H9 (cell line): ENCODE measurements around the gene ADI1. TPM values are rescaled to one million over a fixed set of nuclear protein-coding genes. Genes with fewer than 3 reads are reported as not detected.
"Not testable (repeated sequence)": the region's sequence is repeated elsewhere in the genome, so short reads cannot be mapped to it uniquely, and the experiment has no call there.

ENCODE experiments used
- DNase-seq: peaks from one replicate; pipeline ENCODE4 v3.0.0-alpha.2; 2017
- H2AFZ ChIP-seq: one replicate; pipeline ENCODE4 v1.6.1; 2013; ENCODE audit warnings: mild to moderate bottlenecking, low read length, control low read depth, moderate library complexity
- H2AK5ac ChIP-seq: 2 replicates; pipeline ENCODE4 v1.6.1; 2013; ENCODE audit warnings: low read length, control low read depth, mixed read lengths; ENCODE audit not compliant: insufficient read length
- H2BK120ac ChIP-seq: one replicate; pipeline ENCODE4 v1.6.1; 2013; ENCODE audit warnings: low read depth, mild to moderate bottlenecking, low read length, control low read depth, inconsistent platforms; ENCODE audit not compliant: poor library complexity, severe bottlenecking
- H2BK12ac ChIP-seq: 2 replicates; pipeline ENCODE4 v1.6.1; 2013; ENCODE audit warnings: low read length, control low read depth, mixed read lengths, low read depth; ENCODE audit not compliant: insufficient read length
- H2BK15ac ChIP-seq: 2 replicates; pipeline ENCODE4 v1.6.1; 2013; ENCODE audit warnings: low read depth, low read length, control low read depth
- H2BK20ac ChIP-seq: one replicate; pipeline ENCODE4 v1.6.1; 2013; ENCODE audit warnings: low read depth, mild to moderate bottlenecking, low read length, control low read depth, inconsistent platforms; ENCODE audit not compliant: poor library complexity, severe bottlenecking
- H2BK5ac ChIP-seq: 2 replicates; pipeline ENCODE4 v1.6.1; 2013; ENCODE audit warnings: low read length, control low read depth, mixed read lengths; ENCODE audit not compliant: insufficient read length
- H3K14ac ChIP-seq: 2 replicates; pipeline ENCODE4 v1.6.1; 2013; ENCODE audit warnings: low read length, control low read depth; ENCODE audit not compliant: insufficient read depth
- H3K18ac ChIP-seq: 2 replicates; pipeline ENCODE4 v1.6.1; 2013; ENCODE audit warnings: low read depth, mild to moderate bottlenecking, mixed read lengths, low read length, control low read depth; ENCODE audit not compliant: insufficient read length
- H3K23ac ChIP-seq: 2 replicates; pipeline ENCODE4 v1.6.1; 2013; ENCODE audit warnings: low read length, control low read depth, mixed read lengths, low read depth; ENCODE audit not compliant: insufficient read length
- H3K23me2 ChIP-seq: 2 replicates; pipeline ENCODE4 v1.6.1; 2013; ENCODE audit warnings: low read depth, mild to moderate bottlenecking, mixed read lengths, low read length, control low read depth; ENCODE audit not compliant: insufficient read length, poor library complexity, severe bottlenecking
- H3K27ac ChIP-seq: 2 replicates; pipeline ENCODE4 v1.5.1; 2013; ENCODE audit warnings: low read length, control low read depth, mixed read lengths, low read depth; ENCODE audit not compliant: insufficient read length
- H3K27me3 ChIP-seq: 2 replicates; pipeline ENCODE4 v1.6.1; 2013; ENCODE audit warnings: low read length, control low read depth, inconsistent platforms; ENCODE audit not compliant: insufficient read depth
- H3K4ac ChIP-seq: 2 replicates; pipeline ENCODE4 v1.6.1; 2013; ENCODE audit warnings: low read depth, mild to moderate bottlenecking, control low read depth, inconsistent platforms, low read length, moderate library complexity
- H3K4me1 ChIP-seq: 2 replicates; pipeline ENCODE4 v1.6.1; 2013; ENCODE audit warnings: low read length, control low read depth, inconsistent platforms; ENCODE audit not compliant: insufficient read depth
- H3K4me2 ChIP-seq: 2 replicates; pipeline ENCODE4 v1.6.1; 2013; ENCODE audit warnings: low read length, control low read depth, mixed read lengths; ENCODE audit not compliant: insufficient read length, insufficient read depth
- H3K56ac ChIP-seq: 2 replicates; pipeline ENCODE4 v1.6.1; 2013; ENCODE audit warnings: low read depth, mild to moderate bottlenecking, mixed read lengths, low read length, control low read depth; ENCODE audit not compliant: insufficient read length
- H3K79me1 ChIP-seq: 2 replicates; pipeline ENCODE4 v1.6.1; 2013; ENCODE audit warnings: low read depth, mild to moderate bottlenecking, moderate library complexity, low read length, control low read depth, inconsistent platforms; ENCODE audit not compliant: insufficient read depth, poor library complexity, severe bottlenecking
- H3K79me2 ChIP-seq: 2 replicates; pipeline ENCODE4 v1.6.1; 2013; ENCODE audit warnings: low read length, control low read depth, inconsistent platforms; ENCODE audit not compliant: insufficient read depth
- H3K9ac ChIP-seq: 2 replicates; pipeline ENCODE4 v1.6.1; 2013; ENCODE audit warnings: low read length, control low read depth, mixed read lengths; ENCODE audit not compliant: insufficient read length; ENCODE audit errors: extremely low read depth
- H3K9me3 ChIP-seq: one replicate; pipeline ENCODE4 v1.6.1; 2013; ENCODE audit warnings: low read depth, low read length, inconsistent platforms; ENCODE audit not compliant: control insufficient read depth
- H3T11ph ChIP-seq: one replicate; pipeline ENCODE4 v1.6.1; 2013; ENCODE audit warnings: mild to moderate bottlenecking, low read length, control low read depth, inconsistent platforms
- H4K20me1 ChIP-seq: one replicate; pipeline ENCODE4 v1.6.1; 2013; ENCODE audit not compliant: control insufficient read depth, insufficient read length, insufficient read depth
- H4K5ac ChIP-seq: 2 replicates; pipeline ENCODE4 v1.6.1; 2013; ENCODE audit warnings: low read depth, mild to moderate bottlenecking, mixed read lengths, low read length, control low read depth; ENCODE audit not compliant: insufficient read length
- H4K8ac ChIP-seq: replicated peaks from 2 replicates; pipeline ENCODE4 v1.6.1; 2013; ENCODE audit warnings: low read length, control low read depth, mixed read lengths, low read depth; ENCODE audit not compliant: insufficient read length
- H4K91ac ChIP-seq: 2 replicates; pipeline ENCODE4 v1.6.1; 2013; ENCODE audit warnings: low read depth, mild to moderate bottlenecking, moderate library complexity, mixed read lengths, low read length, control low read depth; ENCODE audit not compliant: insufficient read length
- H3K27ac Mint-ChIP-seq, 3 experiments: 2 replicates in 2 of 3; 3 replicates in 1 of 3; pipeline ENCODE4 v1.8.0; 2020 to 2021; ENCODE audit warnings: mixed read lengths in 3 of 3, mild to moderate bottlenecking in 1 of 3, moderate library complexity in 1 of 3
- H3K27me3 Mint-ChIP-seq: 2 replicates; pipeline ENCODE4 v1.8.0; 2021; ENCODE audit warnings: low read depth, mild to moderate bottlenecking, moderate library complexity, mixed read lengths
- H3K36me3 Mint-ChIP-seq, 3 experiments: 2 replicates in 2 of 3; 3 replicates in 1 of 3; pipeline ENCODE4 v1.8.0; 2020 to 2021; ENCODE audit warnings: low read depth in 3 of 3, mixed read lengths in 3 of 3; ENCODE audit not compliant: insufficient read depth in 1 of 3
- H3K4me1 Mint-ChIP-seq, 2 experiments: 2 replicates each; pipeline ENCODE4 v1.8.0; 2020; ENCODE audit warnings: mixed read lengths in 2 of 2
- H3K4me3 Mint-ChIP-seq, 2 experiments: 2 replicates in 1 of 2; 3 replicates in 1 of 2; pipeline ENCODE4 v1.8.0; 2020 to 2021; ENCODE audit warnings: mild to moderate bottlenecking in 2 of 2, mixed read lengths in 2 of 2, moderate library complexity in 1 of 2
- H3K9me3 Mint-ChIP-seq, 2 experiments: 2 replicates in 1 of 2; 3 replicates in 1 of 2; pipeline ENCODE4 v1.8.0; 2020; ENCODE audit warnings: mild to moderate bottlenecking in 2 of 2, mixed read lengths in 2 of 2, moderate library complexity in 1 of 2
- WGBS: extraction: QIAGEN DNeasy Blood & Tissue Kit; methylation state at CpG from one replicate; pipeline ENCODE4 v1.1.7; 2013; ENCODE audit warnings: missing lambda C conversion rate, low lambda C conversion rate, mixed read lengths; ENCODE audit not compliant: insufficient read length; ENCODE audit errors: extremely low coverage; 5-methylcytosine and 5-hydroxymethylcytosine counted together
- total RNA-seq: library from RNA; stranded (reverse); gene quantifications from 2 replicates; pipeline ENCODE4 v1.2.1, GENCODE V29; 2021
- TF ChIP-seq, protein P1 (sequence below): fragments of 200-600 bp; sonication (generic); conservative IDR thresholded peaks from 3 replicates; pipeline ENCODE4 v1.8.0; 2021; ENCODE audit warnings: antibody characterized with exemption, mild to moderate bottlenecking

The ADI1 gene
- total RNA-seq, 1 experiment from 2014 or later, result 23.4 TPM

GRCh38 chr2:3492951-3493614, 26.2 kb downstream of the ADI1 start:
- WGBS, result no CpG with 5 or more reads among the region's 29 CpGs
- no peaks in the 10 kb centered on the region for H3K4me1 ChIP-seq
- no peak overlapping the region for H3K4me2 ChIP-seq
- no peak overlapping the region for H2BK5ac ChIP-seq
- no peak overlapping the region for H3K4ac ChIP-seq
- DNase-seq, result no peak
- no peak overlapping the region for H3K9ac ChIP-seq
- Mint-ChIP-seq H3K36me3 (peaks cover 0 to 14% (median 2%) of the 10 kb centered on the region in 3 experiments; a peak in 3 of 7 replicates), H3K27me3 (no peaks in the 10 kb centered on the region), H3K4me3 (no peak overlapping the region), H3K9me3 (no peaks in the 10 kb centered on the region), H3K27ac (0 out of 7 replicates have a peak overlapping the region, but pooled peaks of 1 of the 3 experiments have one; percentile 62), H3K4me1 (peaks cover 17 to 28% of the 10 kb centered on the region in 2 experiments)
- H4K20me1 ChIP-seq, result no peaks in the 10 kb centered on the region
- TF ChIP-seq, protein P1, sequence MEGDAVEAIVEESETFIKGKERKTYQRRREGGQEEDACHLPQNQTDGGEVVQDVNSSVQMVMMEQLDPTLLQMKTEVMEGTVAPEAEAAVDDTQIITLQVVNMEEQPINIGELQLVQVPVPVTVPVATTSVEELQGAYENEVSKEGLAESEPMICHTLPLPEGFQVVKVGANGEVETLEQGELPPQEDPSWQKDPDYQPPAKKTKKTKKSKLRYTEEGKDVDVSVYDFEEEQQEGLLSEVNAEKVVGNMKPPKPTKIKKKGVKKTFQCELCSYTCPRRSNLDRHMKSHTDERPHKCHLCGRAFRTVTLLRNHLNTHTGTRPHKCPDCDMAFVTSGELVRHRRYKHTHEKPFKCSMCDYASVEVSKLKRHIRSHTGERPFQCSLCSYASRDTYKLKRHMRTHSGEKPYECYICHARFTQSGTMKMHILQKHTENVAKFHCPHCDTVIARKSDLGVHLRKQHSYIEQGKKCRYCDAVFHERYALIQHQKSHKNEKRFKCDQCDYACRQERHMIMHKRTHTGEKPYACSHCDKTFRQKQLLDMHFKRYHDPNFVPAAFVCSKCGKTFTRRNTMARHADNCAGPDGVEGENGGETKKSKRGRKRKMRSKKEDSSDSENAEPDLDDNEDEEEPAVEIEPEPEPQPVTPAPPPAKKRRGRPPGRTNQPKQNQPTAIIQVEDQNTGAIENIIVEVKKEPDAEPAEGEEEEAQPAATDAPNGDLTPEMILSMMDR, result no peak
- no peaks in the 10 kb centered on the region for H3K27me3 ChIP-seq
- no peak overlapping the region for H3K14ac ChIP-seq
- H4K8ac ChIP-seq, result no peak overlapping the region
- H3K23me2 ChIP-seq, result no peaks in the 10 kb centered on the region
- H3T11ph ChIP-seq, result no peak overlapping the region
- no peak overlapping the region for H2BK15ac ChIP-seq
- H3K18ac ChIP-seq, result peak overlapping the region; percentile 11
- no peaks in the 10 kb centered on the region for H3K79me1 ChIP-seq
- no peak overlapping the region for H4K91ac ChIP-seq
- no peak overlapping the region for H2AK5ac ChIP-seq
- H2BK12ac ChIP-seq, result no peak overlapping the region
- H3K56ac ChIP-seq, result no peak overlapping the region
- no peaks in the 10 kb centered on the region for H3K9me3 ChIP-seq
- H2AFZ ChIP-seq, result no peak overlapping the region
- no peak overlapping the region for H3K27ac ChIP-seq
- no peak overlapping the region for H2BK120ac ChIP-seq
- H3K23ac ChIP-seq, result no peak overlapping the region
- H4K5ac ChIP-seq, result no peak overlapping the region
- no peak overlapping the region for H2BK20ac ChIP-seq
- H3K79me2 ChIP-seq, result no peaks in the 10 kb centered on the region

DNA sequence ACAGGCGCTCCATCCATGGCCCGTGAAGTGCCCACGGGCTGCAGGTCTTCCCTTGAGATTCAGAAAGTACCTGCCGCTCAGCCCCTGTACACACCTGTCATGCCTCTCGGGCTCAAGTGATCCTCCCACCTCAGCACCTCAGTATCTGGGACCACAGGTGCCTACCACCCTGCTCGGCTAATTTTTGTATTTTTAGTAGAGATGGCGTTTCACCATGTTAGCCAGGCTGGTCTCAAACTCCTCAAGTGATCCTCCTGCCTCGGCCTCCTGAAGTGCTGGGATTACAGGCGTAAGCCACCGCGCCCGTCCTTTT, 26.9 kb downstream of the ADI1 start:
- H3K23me2 ChIP-seq, H3K4me3 Mint-ChIP-seq, H3K9me3 ChIP-seq, H4K91ac ChIP-seq, H3K9me3 Mint-ChIP-seq, H4K8ac ChIP-seq, H3K4ac ChIP-seq, H3K9ac ChIP-seq, H2BK5ac ChIP-seq, H3K4me2 ChIP-seq, DNase-seq, H3K27ac ChIP-seq, H3K56ac ChIP-seq, H3T11ph ChIP-seq, H3K27ac Mint-ChIP-seq, H3K18ac ChIP-seq, H3K4me1 ChIP-seq, H4K5ac ChIP-seq, H2BK12ac ChIP-seq, H2AFZ ChIP-seq, H4K20me1 ChIP-seq, H3K14ac ChIP-seq, H2AK5ac ChIP-seq, H3K27me3 ChIP-seq, H3K27me3 Mint-ChIP-seq, H3K79me1 ChIP-seq, H2BK20ac ChIP-seq, H3K23ac ChIP-seq, H2BK15ac ChIP-seq, H3K79me2 ChIP-seq, H2BK120ac ChIP-seq: not testable (repeated sequence)
- Mint-ChIP-seq H3K4me1 (peaks cover 17 to 28% of the 10 kb centered on the region in 2 experiments), H3K36me3 (peaks cover 0 to 14% (median 5%) of the 10 kb centered on the region in 3 experiments; a peak in 5 of 7 replicates)
- WGBS, result no CpG with 5 or more reads among the region's 12 CpGs
